Measurements from ENCODE around the gene CDIPT. TPM values are rescaled to one million over a fixed set of nuclear protein-coding genes. Genes with fewer than 3 reads are reported as not detected.

CDIPT gene
- polyA plus RNA-seq, 1 donor from 2014 or later = 95.6 TPM

GRCh38 chr16:29900888-29901606, 38.0 kb upstream of the CDIPT start:
- H3K9me3 ChIP-seq (ENCODE audit: low read length) = no peaks in the 10 kb centered on the region
- peak overlapping the region; percentile 75 for H3K4me3 ChIP-seq (ENCODE audit: low read length)
- H3K27me3 ChIP-seq (ENCODE audit: insufficient read depth, low read depth, low read length) = no peaks in the 10 kb centered on the region
- H4K20me1 ChIP-seq (ENCODE audit: insufficient read depth) = no peaks in the 10 kb centered on the region
- H3K9ac ChIP-seq (ENCODE audit: low read length) = peak overlapping the region; percentile 98
- peak overlapping the region; percentile 91 for H3K4me2 ChIP-seq (ENCODE audit: low read length)
- peak overlapping the region; percentile 80 for H2AFZ ChIP-seq (ENCODE audit: low read depth, low read length)
- no peaks in the 10 kb centered on the region for H3F3A ChIP-seq (ENCODE audit: insufficient read depth, low read length, poor library complexity, severe bottlenecking)
- TF ChIP-seq RAD21 (conservative IDR thresholded peaks at IDR 0.05) (no peak), EP300 (conservative IDR thresholded peaks at IDR 0.05; ENCODE audit: poor library complexity, severe bottlenecking) (no peak), SMC3 (conservative IDR thresholded peaks at IDR 0.05; ENCODE audit: poor library complexity) (no peak), EZH2 (IDR thresholded peaks at IDR 0.05; ENCODE audit: borderline replicate concordance, insufficient read depth, low read length, poor library complexity, severe bottlenecking) (no peak), CTCF (IDR thresholded peaks at IDR 0.05; ENCODE audit: poor library complexity, severe bottlenecking) (no peak), POLR2AphosphoS5 (IDR thresholded peaks at IDR 0.05) (no peak), TAF1 (IDR thresholded peaks at IDR 0.05; ENCODE audit: low read depth) (no peak), REST (IDR thresholded peaks at IDR 0.05; ENCODE audit: borderline replicate concordance) (no peak), MXI1 (conservative IDR thresholded peaks at IDR 0.05; ENCODE audit: poor library complexity, severe bottlenecking) (no peak)
- peak overlapping the region; percentile 98 for H3K27ac ChIP-seq (ENCODE audit: low read length)
- H3K9me2 ChIP-seq (ENCODE audit: insufficient read depth, low read length) = no peaks in the 10 kb centered on the region
- H3K79me2 ChIP-seq (replicated peaks; ENCODE audit: insufficient read depth, low read length) = peaks cover 22% of the 10 kb centered on the region
- H3K36me3 ChIP-seq (ENCODE audit: insufficient read depth, low read length) = no peaks in the 10 kb centered on the region

DNA sequence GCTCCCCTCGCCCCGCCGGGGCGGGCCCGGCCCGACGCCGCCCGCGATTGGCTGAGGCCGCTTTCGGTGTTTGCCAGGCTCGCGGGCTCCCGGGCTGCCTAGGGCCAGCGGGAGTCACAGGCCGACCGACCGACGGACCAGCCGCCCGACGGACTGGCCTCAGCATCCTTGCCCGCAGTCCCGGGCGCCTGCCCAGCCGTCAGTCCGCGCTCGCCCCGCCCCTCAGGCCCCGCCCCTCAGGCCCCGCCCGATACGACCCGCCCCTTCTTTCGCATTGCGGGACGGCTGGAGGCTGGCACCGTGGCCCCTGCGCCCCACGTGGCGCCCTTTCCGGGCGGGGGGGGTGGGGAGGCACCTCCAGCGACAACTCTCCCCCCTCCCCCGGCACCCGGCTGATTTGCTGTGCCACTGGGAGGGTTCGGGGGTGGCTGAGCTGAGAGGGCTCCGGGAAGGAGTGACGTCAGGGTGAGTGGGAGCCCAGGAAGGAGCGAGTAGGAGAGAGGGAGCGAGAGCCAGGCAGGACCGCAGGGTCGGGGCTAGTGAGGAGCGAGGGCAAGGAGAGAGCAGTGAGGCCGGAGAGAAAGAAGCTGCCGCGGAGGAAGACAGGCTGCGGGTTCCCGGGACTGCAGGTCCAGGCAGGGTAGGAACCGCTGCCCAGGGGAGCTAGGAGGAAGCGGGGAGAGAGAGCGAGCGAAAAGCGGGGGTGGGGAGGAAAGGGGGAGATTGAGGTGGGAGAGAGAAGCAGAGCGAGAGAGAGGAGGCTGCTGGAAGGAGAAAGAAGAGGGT, 37.3 kb upstream of the CDIPT start, which contains the start of gene ASPHD1:
TSS of gene ASPHD1 (plus strand) at position 387 of the 786 bp plus-strand sequence. CDS start 484 bp downstream, outside the sequence.
- peak; percentile 39 for TF ChIP-seq MXI1 (conservative IDR thresholded peaks at IDR 0.05; ENCODE audit: poor library complexity, severe bottlenecking)
- TF ChIP-seq RAD21 (conservative IDR thresholded peaks at IDR 0.05) = peak; percentile 34
- peak; percentile 77 for TF ChIP-seq TAF1 (IDR thresholded peaks at IDR 0.05; ENCODE audit: low read depth)
- TF ChIP-seq EP300 (conservative IDR thresholded peaks at IDR 0.05; ENCODE audit: poor library complexity, severe bottlenecking) = no peak
- TF ChIP-seq POLR2AphosphoS5 (IDR thresholded peaks at IDR 0.05) = peak; percentile 92
- peak; percentile 23 for TF ChIP-seq CTCF (IDR thresholded peaks at IDR 0.05; ENCODE audit: poor library complexity, severe bottlenecking)
- TF ChIP-seq SMC3 (conservative IDR thresholded peaks at IDR 0.05; ENCODE audit: poor library complexity) = peak; percentile 46
- peak; percentile 71 for TF ChIP-seq REST (IDR thresholded peaks at IDR 0.05; ENCODE audit: borderline replicate concordance)
- no peak for TF ChIP-seq EZH2 (IDR thresholded peaks at IDR 0.05; ENCODE audit: borderline replicate concordance, insufficient read depth, low read length, poor library complexity, severe bottlenecking)
- Histone ChIP-seq H3K27ac (ENCODE audit: low read length) (peak within 1 kb of the TSS; percentile 98), H2AFZ (ENCODE audit: low read depth, low read length) (peak within 1 kb of the TSS; percentile 87), H4K20me1 (ENCODE audit: insufficient read depth) (no peaks in the 10 kb centered on the region), H3K27me3 (ENCODE audit: insufficient read depth, low read depth, low read length) (no peaks in the 10 kb centered on the region), H3K9me3 (ENCODE audit: low read length) (no peaks in the 10 kb centered on the region), H3K36me3 (ENCODE audit: insufficient read depth, low read length) (no peaks in the 10 kb centered on the region), H3K9ac (ENCODE audit: low read length) (peak within 1 kb of the TSS; percentile 98), H3K4me3 (ENCODE audit: low read length) (peak within 1 kb of the TSS; percentile 75), H3F3A (ENCODE audit: insufficient read depth, low read length, poor library complexity, severe bottlenecking) (no peaks in the 10 kb centered on the region), H3K9me2 (ENCODE audit: insufficient read depth, low read length) (no peaks in the 10 kb centered on the region), H3K79me2 (replicated peaks; ENCODE audit: insufficient read depth, low read length) (peaks cover 22% of the 10 kb centered on the region), H3K4me2 (ENCODE audit: low read length) (peak within 1 kb of the TSS; percentile 91)
